GM19035 (cell line): ENCODE measurements around the gene LRRN2.
"Not testable (repeated sequence)": the region's sequence is repeated elsewhere in the genome, so short reads cannot be mapped to it uniquely, and the experiment has no call there.

Experiments
- ATAC-seq: cut with Tn5 transposase; IDR thresholded peaks from one replicate; pipeline ENCODE4 v1.9.1; 2021; ENCODE audit not compliant: unreplicated experiment

Gene LRRN2

DNA sequence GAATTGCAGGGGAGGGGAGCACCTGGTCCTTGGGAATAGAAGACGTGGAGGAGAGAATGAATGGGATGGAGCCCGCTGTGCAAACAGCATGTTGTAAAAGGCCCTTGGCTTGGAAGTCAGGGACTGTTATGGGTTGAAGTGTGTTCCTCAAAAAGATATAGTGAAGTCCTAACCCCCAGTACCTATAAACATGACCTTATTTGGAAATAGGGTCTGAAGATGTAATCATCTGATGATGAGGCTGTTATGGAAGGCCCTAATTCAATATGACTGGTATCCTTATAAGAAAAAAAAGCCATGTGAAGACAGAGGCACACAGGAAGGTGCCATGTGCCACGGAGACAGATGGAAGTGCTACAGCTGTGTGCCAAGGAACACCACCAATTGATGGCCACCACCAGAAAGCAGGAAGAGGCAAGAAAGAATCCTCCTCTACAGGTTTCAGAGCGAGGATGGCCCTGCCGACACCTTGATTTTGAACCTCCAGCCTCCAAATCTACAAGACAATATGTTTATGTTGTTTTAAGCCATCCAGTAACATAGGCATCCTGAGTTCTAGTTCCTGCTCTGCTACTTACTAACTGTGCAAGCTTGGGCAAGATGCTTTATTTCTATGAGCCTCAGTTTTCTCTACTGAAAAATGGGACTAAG, 51.2 kb downstream of the LRRN2 start:
- no peak for ATAC-seq

- no peak for ATAC-seq
Observed at GRCh38 chr1:204633665-204634064, 51.9 kb downstream of the LRRN2 start.

GRCh38 chr1:204630132-204630905, 55.2 kb downstream of the LRRN2 start:
- ATAC-seq, result no peak

GRCh38 chr1:204629459-204629858, 56.1 kb downstream of the LRRN2 start:
- ATAC-seq, result not testable (repeated sequence)

DNA sequence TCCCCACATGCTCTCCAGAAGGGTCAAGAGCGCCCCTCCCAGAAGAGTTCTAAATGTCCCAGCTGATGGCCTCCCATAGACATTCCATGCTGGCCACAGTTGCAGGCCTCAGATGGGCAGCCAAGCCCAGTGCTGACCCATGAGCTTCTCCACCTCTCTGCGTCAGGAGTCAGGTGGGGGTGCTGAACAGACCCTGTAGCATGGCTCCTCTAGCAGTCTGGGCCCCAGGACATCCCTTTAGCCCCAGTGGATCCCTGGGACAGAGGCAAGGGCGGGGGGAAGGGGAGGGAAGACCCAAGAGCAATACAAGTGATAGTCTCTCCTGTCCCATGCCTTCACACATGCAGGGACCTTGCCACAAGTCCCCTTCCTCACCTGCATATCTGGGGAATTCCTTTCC, 56.7 kb downstream of the LRRN2 start:
- no peak for ATAC-seq

DNA sequence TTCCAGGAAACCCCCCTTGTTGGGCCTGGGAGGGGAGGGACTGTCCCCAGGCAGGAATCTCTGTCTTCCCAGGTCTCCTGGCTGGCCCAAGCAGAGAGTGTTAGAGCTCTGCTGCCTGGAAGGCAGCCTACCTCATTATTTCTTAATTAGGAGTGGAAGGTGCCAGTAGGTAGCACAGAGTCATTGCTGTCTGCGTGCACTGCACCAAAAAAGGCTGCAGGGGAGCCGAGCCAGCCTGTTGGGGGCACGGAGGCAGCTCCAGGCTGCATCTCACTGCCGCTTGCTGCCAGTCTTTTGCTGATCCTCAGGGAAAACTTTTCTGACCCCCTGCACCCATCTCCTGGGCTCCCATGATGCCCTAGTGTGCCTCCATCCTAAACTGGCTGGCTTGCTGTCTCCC, 58.1 kb downstream of the LRRN2 start:
- ATAC-seq, result no peak

DNA sequence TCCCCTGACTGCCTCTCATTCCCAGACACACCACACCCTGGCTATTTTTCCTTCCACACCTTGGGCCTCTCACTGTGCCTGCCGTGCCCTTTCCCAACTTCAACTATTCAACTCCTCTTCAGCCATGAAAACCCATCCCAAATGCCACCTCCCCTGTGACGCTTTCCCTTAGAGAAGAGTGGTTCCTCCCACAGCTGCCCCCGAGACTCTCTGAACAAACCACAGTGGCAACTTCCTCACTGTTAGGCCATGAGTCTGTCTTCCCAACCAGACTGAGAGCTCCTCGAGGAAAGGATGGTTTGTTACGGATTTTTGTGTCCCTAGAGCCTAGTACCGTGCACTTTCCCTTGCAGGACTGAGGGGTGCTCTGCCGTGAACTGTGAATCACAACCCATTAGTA, 59.2 kb downstream of the LRRN2 start:
- no peak for ATAC-seq

DNA sequence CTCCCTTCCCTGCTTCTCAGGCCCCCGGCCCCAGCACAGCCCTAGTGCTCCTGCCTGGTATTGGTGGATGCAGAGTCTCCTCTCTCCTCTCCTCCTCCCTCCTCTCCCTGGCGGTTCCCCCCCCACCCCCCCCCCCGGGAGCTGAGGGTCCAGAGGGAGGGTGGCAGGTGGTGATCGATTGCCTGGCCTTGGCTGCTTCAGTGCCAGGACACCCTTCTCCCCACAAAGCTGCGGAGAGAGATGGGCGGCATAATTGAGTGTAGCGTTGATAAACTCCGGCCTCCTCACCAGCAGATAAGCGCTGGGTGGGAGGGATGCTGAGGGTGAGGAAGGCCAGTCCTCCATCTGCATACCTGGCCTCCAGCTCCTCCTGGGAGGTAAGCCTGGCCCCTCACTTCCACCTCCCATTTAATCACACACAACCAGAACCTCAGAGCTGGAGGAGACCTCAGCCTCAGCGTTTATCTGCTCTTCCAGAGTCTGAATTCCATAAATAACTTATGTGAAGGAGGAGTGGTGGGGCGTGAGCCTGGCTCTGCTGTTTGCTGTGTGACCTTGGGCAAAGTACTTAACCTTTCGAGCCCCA, 60.8 kb downstream of the LRRN2 start:
- no peak for ATAC-seq

GRCh38 chr1:204623894-204624361, 61.6 kb downstream of the LRRN2 start:
- no peak for ATAC-seq

GRCh38 chr1:204623365-204623893, 62.1 kb downstream of the LRRN2 start:
- no peak for ATAC-seq

- no peak for ATAC-seq
Observed at GRCh38 chr1:204621996-204622395, 63.5 kb downstream of the LRRN2 start.

GRCh38 chr1:204621396-204621795, 64.1 kb downstream of the LRRN2 start:
- no peak for ATAC-seq

- ATAC-seq, result no peak
Observed at GRCh38 chr1:204619721-204620120, 65.8 kb downstream of the LRRN2 start.

GRCh38 chr1:204618148-204618760, 67.3 kb downstream of the LRRN2 start:
- ATAC-seq, result no peak

- no peak for ATAC-seq
Observed at GRCh38 chr1:204617256-204618147, 68.0 kb downstream of the LRRN2 start.

DNA sequence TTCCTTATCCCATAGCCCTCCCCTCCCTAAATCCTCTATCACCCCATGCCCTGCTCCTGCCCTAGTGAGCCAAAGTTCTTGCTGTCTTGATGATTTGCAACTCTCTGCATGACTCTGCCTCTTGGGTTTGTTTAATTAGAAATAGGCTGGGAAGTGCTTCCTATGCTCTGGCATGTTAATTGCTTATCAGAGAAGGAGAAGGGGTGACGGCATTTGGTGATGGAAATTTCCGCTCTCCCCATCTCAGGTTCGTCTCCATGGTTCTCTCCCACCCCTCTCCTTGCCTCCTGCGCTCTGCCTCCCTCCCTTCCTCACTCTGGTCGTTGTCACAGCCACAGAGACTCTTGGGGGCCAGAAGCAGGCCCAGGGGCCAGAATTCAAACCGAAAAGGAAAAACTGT, 68.9 kb downstream of the LRRN2 start:
- no peak for ATAC-seq

- ATAC-seq, result no peak
Observed at GRCh38 chr1:204615881-204616280, 69.7 kb downstream of the LRRN2 start.

DNA sequence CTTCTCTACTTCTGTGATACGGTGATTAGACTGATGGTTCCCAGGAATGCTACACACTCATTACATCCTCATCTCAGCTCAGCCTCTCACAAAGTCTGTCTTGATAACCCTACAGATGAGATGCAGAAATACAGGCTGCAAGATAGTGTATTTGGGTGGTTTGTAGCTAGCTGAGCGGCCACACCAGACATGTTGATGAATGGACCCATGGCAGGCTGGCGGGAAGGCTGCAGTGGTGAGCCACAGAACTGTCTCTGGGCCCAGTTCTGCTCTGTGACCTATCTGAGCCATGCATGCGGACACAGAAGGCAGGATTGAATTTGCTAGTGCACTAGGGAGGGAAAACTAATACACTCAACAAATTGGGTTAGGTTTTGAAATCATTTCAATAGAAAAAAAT, 71.9 kb downstream of the LRRN2 start:
- ATAC-seq, result no peak

GRCh38 chr1:204612326-204612725, 73.2 kb downstream of the LRRN2 start:
- ATAC-seq, result no peak

DNA sequence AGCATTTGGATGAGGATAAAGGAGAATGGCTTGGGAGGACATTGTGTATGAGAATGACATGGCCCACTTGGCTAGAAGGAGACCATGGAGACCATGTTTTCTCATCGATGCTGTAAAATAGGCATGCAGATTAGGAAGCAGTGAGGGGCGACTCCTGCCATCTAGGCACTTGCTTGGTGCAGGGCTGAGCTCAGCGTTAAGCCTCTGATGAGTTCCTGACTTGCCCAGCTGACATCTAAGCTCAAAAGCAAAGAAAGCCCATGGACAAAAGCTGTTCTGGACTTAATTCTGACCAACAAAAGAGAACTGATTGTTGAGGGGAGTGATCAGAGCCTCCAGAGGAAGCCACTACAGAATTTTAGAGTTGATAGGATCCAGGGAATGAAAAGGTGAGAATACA, 74.5 kb downstream of the LRRN2 start:
- no peak for ATAC-seq
